OCI-LY7 (cell line): Measurements from ENCODE around the gene CSRNP3. TPM values are rescaled to one million over a fixed set of nuclear protein-coding genes. Genes with fewer than 3 reads are reported as not detected.

Experiments
- BruUV-seq: library from RNA; stranded (reverse); fragments of 400-500 nt; replicated peaks from 2 replicates; lab custom pipeline; 2021; lab: Mats Ljungman, UMichigan
- CTCF ChIA-PET: fragments of 300-600 bp; sonication (Branson Sonifier 250); formaldehyde crosslinking; loops from one replicate; lab custom pipeline; 2022; ENCODE audit warnings: antibody characterized with exemption; ENCODE audit not compliant: unreplicated experiment; lab: Charles Lee
- POLR2A ChIA-PET: fragments of 300-600 bp; sonication (Branson Sonifier 250); formaldehyde crosslinking; loops from one replicate; lab custom pipeline; 2022; ENCODE audit warnings: antibody characterized with exemption; lab: Charles Lee
- DNase-seq: peaks from one replicate; pipeline ENCODE4 v3.0.0-alpha.2; 2015; ENCODE audit warnings: low spot score
- H2AFZ ChIP-seq: fragments of 200-600 bp; sonication (generic), shearing (Covaris generic); 2 replicates; pipeline ENCODE4 v1.6.1; 2014; ENCODE audit warnings: mild to moderate bottlenecking, antibody characterized with exemption, low read length, moderate library complexity
- H3K27ac ChIP-seq: fragments of 200-600 bp; sonication (generic); 2 replicates; pipeline ENCODE4 v1.5.1; 2014; ENCODE audit warnings: mixed run types, low read depth, mild to moderate bottlenecking, moderate library complexity, low read length, inconsistent platforms; ENCODE audit not compliant: poor library complexity, severe bottlenecking
- H3K36me3 ChIP-seq: fragments of 200-600 bp; sonication (generic); 2 replicates; pipeline ENCODE4 v1.6.1; 2014; ENCODE audit warnings: mild to moderate bottlenecking, antibody characterized with exemption, low read length, moderate library complexity, mixed read lengths; ENCODE audit not compliant: insufficient read depth
- H3K4me1 ChIP-seq: fragments of 200-600 bp; sonication (generic); 2 replicates; pipeline ENCODE4 v1.5.1; 2014; ENCODE audit warnings: mild to moderate bottlenecking, low read length; ENCODE audit not compliant: insufficient read depth, poor library complexity, severe bottlenecking
- H3K4me2 ChIP-seq: fragments of 200-600 bp; sonication (generic); 2 replicates; pipeline ENCODE4 v1.6.1; 2014; ENCODE audit warnings: mild to moderate bottlenecking, low read length
- H3K4me3 ChIP-seq: fragments of 200-600 bp; sonication (generic); 2 replicates; pipeline ENCODE4 v1.5.1; 2014; ENCODE audit warnings: mild to moderate bottlenecking, low read depth, low read length; ENCODE audit not compliant: poor library complexity, severe bottlenecking
- H3K79me2 ChIP-seq: fragments of 200-600 bp; sonication (generic); 2 replicates; pipeline ENCODE4 v1.6.1; 2016; ENCODE audit warnings: low read depth, mild to moderate bottlenecking, low read length, moderate library complexity, mixed read lengths; ENCODE audit not compliant: insufficient read depth
- H3K9me2 ChIP-seq: fragments of 200-600 bp; sonication (generic); 2 replicates; pipeline ENCODE4 v1.6.1; 2016; ENCODE audit warnings: mild to moderate bottlenecking, low read length, mixed read lengths; ENCODE audit not compliant: insufficient read depth
- H3K9me3 ChIP-seq: fragments of 200-600 bp; sonication (generic); 2 replicates; pipeline ENCODE4 v1.6.1; 2014; ENCODE audit warnings: mild to moderate bottlenecking, mixed run types, low read length, mixed read lengths
- H4K20me1 ChIP-seq: fragments of 200-600 bp; sonication (generic); 2 replicates; pipeline ENCODE4 v1.6.1; 2014; ENCODE audit warnings: mild to moderate bottlenecking, antibody characterized with exemption, low read length, moderate library complexity, mixed read lengths; ENCODE audit not compliant: insufficient read depth
- EZH2phosphoT487 ChIP-seq: fragments of 200-600 bp; sonication (generic); IDR thresholded peaks from 2 replicates; pipeline ENCODE4 v1.6.1; 2018; ENCODE audit warnings: low read depth, borderline replicate concordance, mild to moderate bottlenecking, mixed run types, antibody characterized with exemption, low read length, moderate library complexity, mixed read lengths
- intact Hi-C: fragments of 100-400 bp; cut with micrococcal nuclease; formaldehyde crosslinking; loops from one replicate; pipeline ENCODE4 v1.10.0; 2022; ENCODE audit not compliant: unreplicated experiment
- total RNA-seq, 2 experiments: library from RNA; depleted of rRNA in 1 of 2; stranded (reverse); fragments of >200 nt in 1 of 2; shearing (Covaris generic) in 1 of 2; gene quantifications; 2 replicates each; pipeline ENCODE4 v1.2.3, GENCODE V29; 2014 to 2022
- TF ChIP-seq, protein P1 (sequence below): fragments of 200-600 bp; sonication (generic); conservative IDR thresholded peaks from 2 replicates; pipeline ENCODE4 v1.5.1; 2014; ENCODE audit warnings: mild to moderate bottlenecking, antibody characterized with exemption, low read length, moderate library complexity, mixed read lengths

CSRNP3 gene
- total RNA-seq, 2 experiments from 2014 or later: 0.44 to 1.4 TPM

DNA sequence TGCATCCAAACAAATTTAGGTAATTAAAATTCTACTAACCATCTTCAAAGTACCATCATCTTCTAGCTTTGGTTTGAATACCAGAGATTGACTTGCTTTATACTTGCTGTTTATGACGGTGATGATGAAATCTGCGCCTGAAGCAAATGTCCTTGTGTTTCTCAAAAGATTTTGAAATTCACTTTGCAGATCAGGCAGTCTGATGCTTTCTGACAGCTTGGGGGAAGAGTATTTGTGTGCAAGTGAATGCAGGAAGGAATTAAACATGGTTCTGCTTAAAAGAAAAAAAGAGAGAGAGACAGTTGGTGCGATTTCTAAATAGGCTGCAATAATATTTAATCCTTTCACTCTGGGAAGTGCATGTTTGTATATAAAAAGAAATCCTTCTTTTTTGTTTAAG lies 29.6 kb downstream of the CSRNP3 start:
- ChIA-PET POLR2A (no interaction called here), CTCF (no interaction called here)
- intact Hi-C loops: no loop called here
- DNase-seq: no peak
- Histone ChIP-seq H3K9me3 (no peaks in the 10 kb centered on the region), H3K27ac (no peak overlapping the region), H3K4me3 (no peak overlapping the region), H3K36me3 (no peaks in the 10 kb centered on the region), H4K20me1 (no peaks in the 10 kb centered on the region), H3K4me1 (no peaks in the 10 kb centered on the region), H2AFZ (no peak overlapping the region), H3K4me2 (no peak overlapping the region), H3K9me2 (no peaks in the 10 kb centered on the region), H3K79me2 (no peaks in the 10 kb centered on the region)
- TF ChIP-seq, protein P1, sequence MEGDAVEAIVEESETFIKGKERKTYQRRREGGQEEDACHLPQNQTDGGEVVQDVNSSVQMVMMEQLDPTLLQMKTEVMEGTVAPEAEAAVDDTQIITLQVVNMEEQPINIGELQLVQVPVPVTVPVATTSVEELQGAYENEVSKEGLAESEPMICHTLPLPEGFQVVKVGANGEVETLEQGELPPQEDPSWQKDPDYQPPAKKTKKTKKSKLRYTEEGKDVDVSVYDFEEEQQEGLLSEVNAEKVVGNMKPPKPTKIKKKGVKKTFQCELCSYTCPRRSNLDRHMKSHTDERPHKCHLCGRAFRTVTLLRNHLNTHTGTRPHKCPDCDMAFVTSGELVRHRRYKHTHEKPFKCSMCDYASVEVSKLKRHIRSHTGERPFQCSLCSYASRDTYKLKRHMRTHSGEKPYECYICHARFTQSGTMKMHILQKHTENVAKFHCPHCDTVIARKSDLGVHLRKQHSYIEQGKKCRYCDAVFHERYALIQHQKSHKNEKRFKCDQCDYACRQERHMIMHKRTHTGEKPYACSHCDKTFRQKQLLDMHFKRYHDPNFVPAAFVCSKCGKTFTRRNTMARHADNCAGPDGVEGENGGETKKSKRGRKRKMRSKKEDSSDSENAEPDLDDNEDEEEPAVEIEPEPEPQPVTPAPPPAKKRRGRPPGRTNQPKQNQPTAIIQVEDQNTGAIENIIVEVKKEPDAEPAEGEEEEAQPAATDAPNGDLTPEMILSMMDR: no peak
- no peak for TF ChIP-seq EZH2phosphoT487
- BruUV-seq: no TSS peak

- no peaks in the 10 kb centered on the region for H4K20me1 ChIP-seq
- H3K9me3 ChIP-seq: no peaks in the 10 kb centered on the region
- TF ChIP-seq EZH2phosphoT487: no peak
- TF ChIP-seq, protein P1: no peak
- H3K4me2 ChIP-seq: no peak overlapping the region
- no peaks in the 10 kb centered on the region for H3K9me2 ChIP-seq
- no peak overlapping the region for H3K4me3 ChIP-seq
- DNase-seq: no peak
- no peak overlapping the region for H3K27ac ChIP-seq
- BruUV-seq: no TSS peak
- intact Hi-C loops: no loop called here
- H3K4me1 ChIP-seq: no peaks in the 10 kb centered on the region
- H3K79me2 ChIP-seq: no peaks in the 10 kb centered on the region
- POLR2A ChIA-PET: interaction anchor here (0.6 to 0.7 kb wide), 2 partner anchors 264 to 1645 kb away, joined by 3 to 4 read pairs; no protein-coding TSS in a partner anchor
- no peaks in the 10 kb centered on the region for H3K36me3 ChIP-seq
- no peak overlapping the region for H2AFZ ChIP-seq
- CTCF ChIA-PET: no interaction called here
Observed at GRCh38 chr2:165500001-165500400, 30.5 kb downstream of the CSRNP3 start.

- Histone ChIP-seq H3K4me2 (no peak overlapping the region), H2AFZ (no peak overlapping the region), H3K36me3 (no peaks in the 10 kb centered on the region), H3K4me3 (no peak overlapping the region), H3K79me2 (no peaks in the 10 kb centered on the region), H3K9me2 (no peaks in the 10 kb centered on the region), H3K9me3 (no peaks in the 10 kb centered on the region), H3K27ac (no peak overlapping the region), H4K20me1 (no peaks in the 10 kb centered on the region), H3K4me1 (no peaks in the 10 kb centered on the region)
- TF ChIP-seq EZH2phosphoT487: no peak
- TF ChIP-seq, protein P1: no peak
- no TSS peak for BruUV-seq
- POLR2A ChIA-PET: interaction anchor here (1.0 to 1.4 kb wide), 2 partner anchors 9 to 16 kb away, joined by 3 to 8 read pairs; no protein-coding TSS in a partner anchor
- no peak for DNase-seq
- CTCF ChIA-PET: no interaction called here
- intact Hi-C loops: no loop called here
Observed at GRCh38 chr2:165500816-165501215, 31.3 kb downstream of the CSRNP3 start.
